Mesenchymal stem cell (in vitro differentiated cells and primary cell): ENCODE data around the gene PAPSS1.
A peak's percentile ranks its signal among the peaks of the same experiment; 100 is the strongest.

Experiments used
- DNase-seq: peaks from one replicate; pipeline ENCODE4 v3.0.0-alpha.2; 2013
- H2AFZ ChIP-seq: one replicate; pipeline ENCODE4 v1.6.1; 2013; ENCODE audit warnings: low read depth, mild to moderate bottlenecking, control low read depth, inconsistent platforms, low read length, moderate library complexity
- H2AK5ac ChIP-seq: 2 replicates; pipeline ENCODE4 v1.6.1; 2013; ENCODE audit warnings: low read length, moderate library complexity, mild to moderate bottlenecking, inconsistent platforms; ENCODE audit not compliant: severe bottlenecking
- H2BK120ac ChIP-seq: one replicate; pipeline ENCODE4 v1.6.1; 2013; ENCODE audit warnings: low read depth, mild to moderate bottlenecking, inconsistent platforms, low read length, moderate library complexity
- H2BK12ac ChIP-seq, 2 experiments: one replicate each; pipeline ENCODE4 v1.6.1; 2013; ENCODE audit warnings: inconsistent platforms in 2 of 2, low read length in 2 of 2, mild to moderate bottlenecking in 2 of 2, moderate library complexity in 2 of 2, control low read depth in 1 of 2
- H2BK15ac ChIP-seq: one replicate; pipeline ENCODE4 v1.6.1; 2013; ENCODE audit warnings: mild to moderate bottlenecking, low read depth, inconsistent platforms; ENCODE audit not compliant: poor library complexity, severe bottlenecking
- H2BK5ac ChIP-seq: 2 replicates; pipeline ENCODE4 v1.6.1; 2013; ENCODE audit warnings: low read depth, mild to moderate bottlenecking, low read length, control low read depth, inconsistent platforms; ENCODE audit not compliant: poor library complexity, severe bottlenecking
- H3K14ac ChIP-seq, 2 experiments: one replicate each; pipeline ENCODE4 v1.6.1; 2013; ENCODE audit warnings: inconsistent platforms in 2 of 2, low read length in 2 of 2, control low read depth in 1 of 2, mild to moderate bottlenecking in 1 of 2, moderate library complexity in 1 of 2
- H3K18ac ChIP-seq, 2 experiments: one replicate each; pipeline ENCODE4 v1.6.1; 2013; ENCODE audit warnings: inconsistent platforms in 2 of 2, low read length in 2 of 2, control low read depth in 1 of 2, low read depth in 1 of 2, mild to moderate bottlenecking in 1 of 2
- H3K23ac ChIP-seq, 2 experiments: one replicate each; pipeline ENCODE4 v1.6.1; 2013; ENCODE audit warnings: inconsistent platforms in 2 of 2, low read length in 2 of 2, mild to moderate bottlenecking in 2 of 2, moderate library complexity in 2 of 2, control low read depth in 1 of 2
- H3K27ac ChIP-seq: 2 replicates; pipeline ENCODE4 v1.5.1; 2013; ENCODE audit warnings: mild to moderate bottlenecking, moderate library complexity, low read length, control low read depth, inconsistent platforms; ENCODE audit not compliant: poor library complexity, severe bottlenecking
- H3K27me3 ChIP-seq, 2 experiments: 2 replicates each; pipeline versions ENCODE4 v1.6.1 to v1.7.0; 2013; ENCODE audit warnings: low read length in 2 of 2, mild to moderate bottlenecking in 2 of 2, moderate library complexity in 2 of 2, control low read depth in 1 of 2, inconsistent platforms in 1 of 2; ENCODE audit not compliant: control insufficient read depth in 1 of 2, insufficient read depth in 1 of 2
- H3K36me3 ChIP-seq, 2 experiments: 2 replicates each; pipeline versions ENCODE4 v1.6.1 to v1.7.0; 2013; ENCODE audit warnings: low read length in 2 of 2, control low read depth in 1 of 2, inconsistent platforms in 1 of 2, low read depth in 1 of 2, mild to moderate bottlenecking in 1 of 2; ENCODE audit not compliant: insufficient read depth in 2 of 2, control insufficient read depth in 1 of 2
- H3K4ac ChIP-seq, 2 experiments: one replicate each; pipeline ENCODE4 v1.6.1; 2013; ENCODE audit warnings: inconsistent platforms in 2 of 2, low read length in 2 of 2, mild to moderate bottlenecking in 2 of 2, moderate library complexity in 2 of 2, control low read depth in 1 of 2, low read depth in 1 of 2
- H3K4me1 ChIP-seq: 2 replicates; pipeline ENCODE4 v1.6.1; 2013; ENCODE audit warnings: low read depth, low read length, control low read depth; ENCODE audit not compliant: control insufficient read depth, insufficient read depth
- H3K4me2 ChIP-seq: 2 replicates; pipeline ENCODE4 v1.6.1; 2013; ENCODE audit warnings: low read length, mild to moderate bottlenecking, inconsistent platforms; ENCODE audit not compliant: poor library complexity, severe bottlenecking
- H3K4me3 ChIP-seq, 2 experiments: 2 replicates each; pipeline versions ENCODE4 v1.5.1 to v1.7.0; 2013; ENCODE audit warnings: low read length in 2 of 2, mild to moderate bottlenecking in 2 of 2, control low read depth in 1 of 2, low read depth in 1 of 2; ENCODE audit not compliant: insufficient read depth in 1 of 2
- H3K79me1 ChIP-seq: replicated peaks from 2 replicates; pipeline ENCODE4 v1.6.1; 2013; ENCODE audit warnings: mild to moderate bottlenecking, control low read depth, low read length, inconsistent platforms; ENCODE audit not compliant: poor library complexity, severe bottlenecking
- H3K9ac ChIP-seq: 2 replicates; pipeline ENCODE4 v1.7.0; 2013; ENCODE audit warnings: mild to moderate bottlenecking, low read length, moderate library complexity
- H3K9me3 ChIP-seq: 2 replicates; pipeline ENCODE4 v1.7.0; 2013; ENCODE audit warnings: mild to moderate bottlenecking, low read length; ENCODE audit not compliant: control insufficient read depth
- H4K8ac ChIP-seq: one replicate; pipeline ENCODE4 v1.6.1; 2013; ENCODE audit warnings: inconsistent platforms, mild to moderate bottlenecking, low read length, moderate library complexity
- H4K91ac ChIP-seq: one replicate; pipeline ENCODE4 v1.6.1; 2013; ENCODE audit warnings: mild to moderate bottlenecking, low read length, inconsistent platforms
- WGBS: methylation state at CpG from one replicate; pipeline ENCODE4 v1.1.7; 2013; ENCODE audit warnings: mixed read lengths; 5-methylcytosine and 5-hydroxymethylcytosine counted together

Gene PAPSS1

GRCh38 chr4:107616838-107617389 is 103.1 kb downstream of the PAPSS1 start:
- H2AK5ac ChIP-seq: no peak overlapping the region
- no peak overlapping the region for H3K4ac ChIP-seq
- peaks cover 6% of the 10 kb centered on the region for H3K79me1 ChIP-seq
- H2BK120ac ChIP-seq: no peak overlapping the region
- no peaks in the 10 kb centered on the region for H3K9me3 ChIP-seq
- peaks cover 1% of the 10 kb centered on the region for H3K4me1 ChIP-seq
- H3K27me3 ChIP-seq: no peaks in the 10 kb centered on the region
- no peak overlapping the region for H3K9ac ChIP-seq
- no peak overlapping the region for H3K4me2 ChIP-seq
- no peak overlapping the region for H3K23ac ChIP-seq
- no peak overlapping the region for H3K18ac ChIP-seq
- no peak overlapping the region for H4K91ac ChIP-seq
- no peak overlapping the region for H2BK12ac ChIP-seq
- no peak overlapping the region for H2AFZ ChIP-seq
- H3K4me3 ChIP-seq: no peak overlapping the region
- H2BK15ac ChIP-seq: no peak overlapping the region
- WGBS: 78% methylated on average over 3 of the region's 3 CpGs
- no peak for DNase-seq
- H3K36me3 ChIP-seq: peaks cover 0 to 21% of the 10 kb centered on the region in 2 experiments
- no peak overlapping the region for H4K8ac ChIP-seq
- H2BK5ac ChIP-seq: no peak overlapping the region
- H3K27ac ChIP-seq: no peak overlapping the region
- no peak overlapping the region for H3K14ac ChIP-seq

- no peak overlapping the region for H2BK12ac ChIP-seq
- H2AK5ac ChIP-seq: no peak overlapping the region
- H3K9ac ChIP-seq: no peak overlapping the region
- H3K79me1 ChIP-seq: peaks cover 4% of the 10 kb centered on the region
- H4K8ac ChIP-seq: no peak overlapping the region
- no peak overlapping the region for H3K18ac ChIP-seq
- no peak for DNase-seq
- no CpG with 5 or more reads among the region's 1 CpG for WGBS
- no peak overlapping the region for H2BK5ac ChIP-seq
- H3K4ac ChIP-seq: no peak overlapping the region
- H2BK15ac ChIP-seq: no peak overlapping the region
- no peak overlapping the region for H3K27ac ChIP-seq
- H3K9me3 ChIP-seq: no peaks in the 10 kb centered on the region
- no peaks in the 10 kb centered on the region for H3K27me3 ChIP-seq
- H3K4me3 ChIP-seq: no peak overlapping the region
- peaks cover 1% of the 10 kb centered on the region for H3K4me1 ChIP-seq
- H3K14ac ChIP-seq: no peak overlapping the region
- H2AFZ ChIP-seq: no peak overlapping the region
- no peak overlapping the region for H4K91ac ChIP-seq
- peaks cover 0 to 21% of the 10 kb centered on the region in 2 experiments for H3K36me3 ChIP-seq
- H2BK120ac ChIP-seq: no peak overlapping the region
- no peak overlapping the region for H3K23ac ChIP-seq
- no peak overlapping the region for H3K4me2 ChIP-seq
These were observed 104.2 kb downstream of the PAPSS1 start for GRCh38 chr4:107615809-107616208.

GRCh38 chr4:107603430-107603829 is 116.6 kb downstream of the PAPSS1 start:
- H2BK12ac ChIP-seq: no peak overlapping the region
- H3K4me3 ChIP-seq: no peak overlapping the region
- H2BK15ac ChIP-seq: no peak overlapping the region
- H3K79me1 ChIP-seq: no peaks in the 10 kb centered on the region
- no peak overlapping the region for H3K9ac ChIP-seq
- WGBS: 93% methylated on average over 3 of the region's 4 CpGs
- no peak overlapping the region for H3K14ac ChIP-seq
- no peak overlapping the region for H4K8ac ChIP-seq
- H2BK5ac ChIP-seq: no peak overlapping the region
- DNase-seq: peak; percentile 46
- H3K27ac ChIP-seq: no peak overlapping the region
- no peak overlapping the region for H4K91ac ChIP-seq
- peaks cover 5% of the 10 kb centered on the region for H3K4me1 ChIP-seq
- H3K18ac ChIP-seq: no peak overlapping the region
- no peak overlapping the region for H2BK120ac ChIP-seq
- no peak overlapping the region for H3K23ac ChIP-seq
- no peak overlapping the region for H2AFZ ChIP-seq
- H3K4me2 ChIP-seq: no peak overlapping the region
- no peaks in the 10 kb centered on the region for H3K27me3 ChIP-seq
- no peaks in the 10 kb centered on the region for H3K9me3 ChIP-seq
- H3K36me3 ChIP-seq: no peaks in the 10 kb centered on the region
- no peak overlapping the region for H2AK5ac ChIP-seq
- no peak overlapping the region for H3K4ac ChIP-seq

- peaks cover 5% of the 10 kb centered on the region for H3K4me1 ChIP-seq
- H3K9me3 ChIP-seq: no peaks in the 10 kb centered on the region
- no peak overlapping the region for H3K4ac ChIP-seq
- H3K4me2 ChIP-seq: no peak overlapping the region
- H2BK12ac ChIP-seq: no peak overlapping the region
- H3K27ac ChIP-seq: peak overlapping the region; percentile 60
- no peak overlapping the region for H3K4me3 ChIP-seq
- H3K79me1 ChIP-seq: no peaks in the 10 kb centered on the region
- no peak overlapping the region for H3K9ac ChIP-seq
- no peak overlapping the region for H2BK5ac ChIP-seq
- H2BK120ac ChIP-seq: peak overlapping the region; percentile 91
- H3K27me3 ChIP-seq: no peaks in the 10 kb centered on the region
- H2AK5ac ChIP-seq: peak overlapping the region; percentile 5
- H3K14ac ChIP-seq: no peak overlapping the region
- no peak for DNase-seq
- H3K36me3 ChIP-seq: no peaks in the 10 kb centered on the region
- no peak overlapping the region for H2AFZ ChIP-seq
- H3K18ac ChIP-seq: peak overlapping the region in 1 of 2 experiments; percentile 11
- H4K8ac ChIP-seq: no peak overlapping the region
- no peak overlapping the region for H2BK15ac ChIP-seq
- H4K91ac ChIP-seq: no peak overlapping the region
- H3K23ac ChIP-seq: no peak overlapping the region
These were observed 119.1 kb downstream of the PAPSS1 start for GRCh38 chr4:107600983-107601382.
